GM18517 (cell line): ENCODE data around the gene KANTR.
"Not testable (repeated sequence)": the region's sequence is repeated elsewhere in the genome, so short reads cannot be mapped to it uniquely, and the experiment has no call there.

ENCODE experiments used
- ATAC-seq: cut with Tn5 transposase; IDR thresholded peaks from one replicate; pipeline ENCODE4 v1.9.1; 2021; ENCODE audit warnings: mild to moderate bottlenecking, moderate library complexity; ENCODE audit not compliant: unreplicated experiment

KANTR gene

DNA sequence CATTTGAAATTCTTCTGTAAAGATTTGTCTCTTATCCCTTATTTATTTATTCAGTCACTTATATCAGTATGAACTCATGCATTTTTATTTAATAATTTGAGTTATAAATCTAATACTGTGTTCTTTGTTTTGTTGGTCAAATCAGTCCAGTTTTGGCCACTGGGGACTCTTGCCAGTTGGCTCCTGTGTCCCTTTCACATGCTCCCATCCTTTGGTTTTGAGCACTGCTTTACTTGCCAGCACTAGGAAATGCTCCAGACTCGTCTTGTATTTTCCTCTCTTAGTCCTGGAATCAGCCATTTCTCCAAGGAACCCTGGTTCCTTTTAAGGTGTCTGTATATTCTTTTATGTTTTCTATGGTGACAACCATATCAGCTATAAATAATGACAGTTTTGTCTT lies 28.1 kb downstream of the KANTR start:
- ATAC-seq, result no peak

DNA sequence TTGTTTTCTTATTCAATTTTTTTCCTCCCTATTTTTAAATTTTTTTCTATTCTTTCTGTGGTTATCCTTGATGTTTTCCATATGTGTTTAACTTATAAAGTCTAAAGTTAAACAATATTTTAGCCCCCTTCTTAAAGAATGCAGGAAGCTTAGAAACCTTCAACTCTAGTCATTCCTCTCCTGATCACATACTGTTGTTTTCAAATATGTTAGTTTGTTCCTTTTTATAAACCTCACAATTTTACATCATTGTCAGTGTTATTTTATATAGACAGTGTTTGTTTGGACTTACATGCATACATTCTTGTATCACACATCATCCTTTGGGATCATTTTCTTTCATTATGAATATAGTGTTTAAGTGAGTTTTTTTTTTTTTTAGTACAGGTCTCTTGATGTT lies 31.6 kb downstream of the KANTR start:
- ATAC-seq, result no peak

DNA sequence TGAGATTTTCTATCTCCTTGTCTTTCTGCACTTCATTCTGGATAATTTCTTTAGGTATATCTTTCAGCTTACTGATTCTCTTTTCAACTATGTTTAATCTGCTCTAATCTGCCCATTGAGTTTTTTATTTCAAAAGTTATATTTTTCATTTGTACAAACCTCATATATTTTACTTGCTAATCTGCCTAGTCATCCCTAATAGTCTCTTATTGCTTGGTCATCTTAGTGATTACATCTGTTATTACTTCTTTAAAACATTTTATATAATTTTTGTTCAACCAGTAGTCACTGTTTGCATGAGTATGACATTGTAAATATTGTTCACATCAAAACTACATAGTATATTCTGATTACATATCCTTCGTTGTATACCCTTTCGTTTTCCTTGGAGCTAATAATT lies 32.4 kb downstream of the KANTR start:
- no peak for ATAC-seq

DNA sequence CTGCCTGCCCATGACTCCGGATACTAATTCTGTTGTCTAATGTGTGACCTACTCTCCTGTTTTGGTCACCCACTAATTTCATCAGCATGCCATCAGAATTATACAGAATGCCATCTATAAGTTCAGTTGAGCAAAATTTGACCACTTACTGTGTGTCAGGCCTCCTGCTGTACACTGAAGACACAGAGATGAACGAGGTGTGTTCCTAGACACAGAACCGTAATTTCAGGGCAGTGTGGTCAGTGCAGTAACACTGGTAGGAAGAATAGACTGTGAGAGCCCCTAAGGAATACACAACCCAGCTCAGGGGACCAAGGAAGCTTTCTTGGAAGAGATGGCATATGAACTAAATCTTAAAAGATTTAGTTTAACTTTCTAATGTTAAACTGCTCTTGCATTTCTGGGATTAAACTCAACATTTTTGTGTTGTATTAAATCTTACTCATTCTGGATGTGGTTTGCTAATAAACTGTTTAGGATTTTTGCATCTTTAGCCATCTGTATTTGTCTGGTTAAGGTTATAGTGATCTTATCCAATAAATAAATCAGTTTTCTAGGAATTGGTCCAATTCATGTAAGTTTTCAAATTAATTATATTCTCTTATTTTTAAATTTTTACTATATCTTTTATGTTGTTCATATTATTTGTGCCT lies 34.3 kb downstream of the KANTR start:
- ATAC-seq, result no peak

DNA sequence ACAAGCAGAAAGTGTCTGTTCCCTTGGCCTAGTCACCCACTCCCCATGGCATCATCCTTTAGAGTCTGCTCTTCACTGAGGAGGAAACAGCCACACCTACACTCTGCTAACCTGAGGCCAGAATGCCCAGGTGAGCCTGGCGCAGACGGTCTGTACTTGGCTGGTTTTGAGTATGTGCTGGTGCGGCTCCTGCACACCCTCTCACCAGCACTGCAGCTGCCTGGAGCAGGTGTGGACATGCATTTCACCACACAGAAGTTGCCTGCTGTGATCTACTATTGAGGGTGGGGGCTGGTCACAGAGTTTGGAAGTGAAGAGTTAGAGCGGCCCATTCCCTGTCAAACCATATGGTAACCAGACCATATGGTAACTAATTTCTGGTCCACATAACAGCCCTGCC lies 39.5 kb downstream of the KANTR start:
- ATAC-seq, result no peak

DNA sequence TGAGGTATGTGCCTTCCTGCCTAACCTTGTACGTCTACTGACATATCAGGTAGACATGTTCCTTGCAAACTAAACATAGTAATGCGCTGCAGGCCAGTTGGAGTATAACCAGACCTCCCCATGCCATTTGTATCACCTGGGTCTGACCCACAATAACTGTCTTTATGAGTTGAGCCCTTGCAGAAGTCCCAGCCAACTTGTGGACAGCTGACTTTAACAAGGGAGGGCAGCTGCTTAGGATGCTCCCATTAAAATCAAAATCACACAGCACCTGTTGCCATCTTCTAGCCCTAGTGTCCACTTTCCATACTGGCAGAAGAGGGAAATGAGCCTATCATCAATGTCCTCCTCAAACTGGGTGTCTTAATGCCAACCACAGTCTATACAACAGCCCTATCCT lies 41.6 kb downstream of the KANTR start:
- no peak for ATAC-seq

DNA sequence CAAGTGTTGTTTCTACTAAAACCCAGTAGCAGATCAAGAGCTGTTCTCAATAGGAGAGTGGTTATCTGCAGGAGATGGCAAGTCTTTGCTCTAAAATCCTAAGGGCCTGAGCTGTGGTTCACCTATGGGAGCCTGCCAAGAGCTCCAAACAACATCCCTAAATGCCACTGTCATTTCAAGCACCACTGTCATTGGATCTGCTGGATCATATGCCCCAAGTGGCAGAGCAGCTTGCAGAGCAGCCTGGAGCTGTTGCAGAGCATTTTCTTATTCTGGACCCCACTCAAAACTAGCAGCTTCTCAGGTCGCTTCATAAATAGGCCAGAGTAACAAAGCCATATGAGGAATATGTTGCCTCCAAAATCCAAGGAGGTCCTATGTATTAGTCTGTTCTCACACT lies 59.6 kb downstream of the KANTR start:
- no peak for ATAC-seq

DNA sequence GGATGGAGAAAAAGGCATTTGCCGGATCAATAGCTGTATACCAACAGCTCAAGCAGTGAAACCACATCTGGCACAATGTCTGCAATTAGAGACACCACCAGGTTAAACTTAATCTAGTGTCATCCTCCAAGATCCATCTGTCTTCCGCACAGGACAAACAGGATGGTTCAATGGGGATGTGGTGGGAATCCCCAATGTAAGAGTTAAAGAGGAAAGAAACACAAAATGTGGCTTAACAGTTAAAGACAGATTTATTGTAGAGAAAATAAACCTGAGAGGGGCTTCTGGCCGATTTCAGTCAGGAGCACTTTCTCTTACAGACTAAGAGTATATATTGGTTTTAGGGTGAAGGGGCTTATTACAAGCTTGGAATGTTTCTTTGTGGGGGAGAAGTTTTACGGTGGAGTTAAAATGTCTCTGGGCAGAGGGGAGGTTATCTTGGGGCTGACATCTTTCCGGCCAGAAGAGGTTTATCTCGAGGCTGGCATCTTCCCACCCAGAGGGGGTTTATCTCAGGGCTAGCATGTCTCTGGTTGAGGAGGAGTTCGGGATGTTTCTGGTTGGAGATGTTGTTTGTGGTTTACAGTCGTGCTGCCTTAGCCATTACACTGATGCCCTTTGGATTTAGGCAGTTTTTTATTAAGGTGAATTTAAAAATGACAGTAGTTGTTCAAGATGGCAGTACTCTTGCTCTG lies 61.7 kb downstream of the KANTR start:
- ATAC-seq, result no peak

DNA sequence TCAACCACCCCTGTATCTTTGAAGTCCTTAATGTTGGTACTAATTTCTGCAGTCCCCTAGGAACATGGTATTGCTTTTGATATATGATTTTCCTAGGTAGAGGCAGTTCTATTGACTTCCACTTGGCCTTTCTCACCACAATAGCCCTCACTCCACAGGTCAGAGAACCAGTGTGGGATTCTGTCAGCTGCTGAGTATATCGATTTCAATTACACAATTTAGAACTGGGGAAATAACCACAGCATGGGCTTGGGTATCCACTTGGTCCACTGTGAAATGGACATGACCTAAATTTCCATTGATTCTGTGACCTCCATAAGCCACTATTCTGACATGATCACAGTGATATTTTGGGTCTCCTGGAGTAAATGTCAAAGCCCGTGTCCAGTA lies 62.3 kb downstream of the KANTR start:
- ATAC-seq, result no peak

DNA sequence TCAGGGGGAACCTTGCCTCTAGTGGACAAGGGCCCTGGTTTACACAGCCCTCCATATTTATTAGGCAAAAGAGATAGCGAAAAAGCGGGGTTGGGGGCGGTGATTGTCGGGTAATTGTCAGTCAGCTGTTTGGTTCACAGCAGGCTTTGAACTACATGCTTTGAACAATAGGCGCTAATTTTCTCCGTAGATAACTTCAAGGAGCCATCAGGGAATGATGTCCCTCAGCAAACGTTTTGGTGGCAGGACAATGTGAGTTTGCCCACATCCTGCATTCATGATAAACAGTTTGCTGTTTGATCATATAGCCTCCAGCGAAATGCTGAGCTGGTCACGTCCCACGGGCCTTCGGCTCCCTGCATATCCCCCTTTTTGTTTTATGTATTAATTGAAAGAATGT lies 65.2 kb downstream of the KANTR start:
- ATAC-seq, result no peak

DNA sequence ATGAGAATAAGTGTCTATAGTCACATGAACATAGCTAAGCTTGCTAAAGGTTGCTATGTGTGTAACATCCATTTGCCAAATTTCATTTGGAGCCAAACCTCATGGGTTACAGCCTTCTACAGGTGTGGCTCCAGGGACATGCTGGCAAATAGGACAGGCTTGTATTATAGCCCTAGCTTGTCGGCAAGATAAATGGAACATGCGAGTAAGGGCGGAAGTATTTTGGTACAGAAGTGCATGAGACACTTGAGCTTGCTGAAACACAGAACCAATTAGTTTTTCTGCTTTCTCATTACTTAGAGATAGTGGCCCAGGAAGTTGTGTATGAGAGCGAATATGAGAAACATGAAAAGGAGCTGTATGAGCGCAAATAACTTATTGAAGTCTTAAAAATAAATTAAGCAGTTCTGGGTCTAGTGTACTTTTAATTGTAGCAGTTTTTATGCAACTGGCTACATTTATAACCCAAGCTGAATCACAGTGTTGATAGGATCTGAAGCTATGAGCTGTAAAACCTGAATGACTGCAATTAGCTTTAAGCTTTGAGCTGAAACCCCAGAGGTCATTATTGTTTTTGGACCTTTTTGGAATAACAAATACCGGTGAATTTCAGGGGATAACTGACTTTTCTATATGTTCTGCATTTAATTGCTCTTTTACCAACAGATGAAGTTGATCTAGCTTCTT lies 66.5 kb downstream of the KANTR start:
- ATAC-seq, result no peak

DNA sequence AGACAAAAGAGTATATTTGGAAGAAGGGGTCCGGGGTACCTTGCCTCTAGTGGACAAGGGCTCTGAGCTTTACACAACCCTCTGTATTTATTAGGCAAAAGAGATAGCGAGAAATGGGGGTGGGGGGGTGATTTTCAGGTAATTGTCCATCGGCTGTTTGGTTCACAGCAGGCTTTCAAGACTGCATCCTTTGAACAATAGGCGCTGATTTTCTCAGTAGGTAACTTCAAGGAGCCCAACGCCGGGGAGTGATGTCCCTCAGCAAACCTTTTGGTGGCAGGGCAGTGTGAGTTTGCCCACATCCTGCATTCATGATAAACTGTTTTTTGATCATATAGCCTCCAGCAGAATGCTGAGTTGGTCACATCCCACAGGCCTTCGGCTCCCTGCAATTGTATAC lies 69.5 kb downstream of the KANTR start:
- ATAC-seq, result no peak

DNA sequence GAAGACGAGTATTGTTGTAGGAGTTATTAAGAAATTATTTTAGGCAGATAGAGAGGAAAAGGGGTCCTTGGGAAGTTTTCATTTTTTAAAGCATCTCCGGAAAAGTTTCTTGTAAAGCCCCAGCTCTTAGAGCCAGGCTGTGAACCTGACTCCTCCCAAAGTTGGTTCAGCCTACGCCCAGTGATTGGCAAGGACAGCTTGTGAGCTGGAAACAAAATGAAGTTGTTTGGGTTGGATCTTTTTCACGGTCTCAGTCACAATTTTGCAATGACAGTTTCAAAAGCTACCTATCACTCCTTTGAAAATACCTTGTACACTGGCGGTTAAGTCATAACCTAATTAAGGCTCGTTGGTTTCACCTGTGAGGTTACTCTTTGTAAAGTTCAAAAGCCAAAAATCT lies 70.6 kb downstream of the KANTR start:
- not testable (repeated sequence) for ATAC-seq

DNA sequence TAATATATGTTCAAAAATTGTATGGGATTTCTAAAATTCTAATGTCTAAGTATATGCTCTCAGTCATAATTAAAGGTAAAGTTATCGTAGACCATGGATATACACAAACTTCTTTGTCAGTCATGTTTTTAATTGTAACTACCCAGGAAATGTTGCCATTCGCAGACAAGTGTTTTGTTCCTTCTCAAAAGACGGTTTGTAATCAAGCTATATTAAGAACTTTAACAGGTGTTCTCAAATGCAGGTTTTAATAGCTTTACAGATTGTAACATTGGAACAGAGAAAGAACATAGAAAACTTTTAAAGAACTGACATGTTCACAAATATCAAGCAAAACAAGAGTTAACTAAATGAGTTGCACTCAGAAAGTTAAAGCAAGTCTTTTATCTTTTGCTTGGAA lies 72.2 kb downstream of the KANTR start:
- no peak for ATAC-seq

DNA sequence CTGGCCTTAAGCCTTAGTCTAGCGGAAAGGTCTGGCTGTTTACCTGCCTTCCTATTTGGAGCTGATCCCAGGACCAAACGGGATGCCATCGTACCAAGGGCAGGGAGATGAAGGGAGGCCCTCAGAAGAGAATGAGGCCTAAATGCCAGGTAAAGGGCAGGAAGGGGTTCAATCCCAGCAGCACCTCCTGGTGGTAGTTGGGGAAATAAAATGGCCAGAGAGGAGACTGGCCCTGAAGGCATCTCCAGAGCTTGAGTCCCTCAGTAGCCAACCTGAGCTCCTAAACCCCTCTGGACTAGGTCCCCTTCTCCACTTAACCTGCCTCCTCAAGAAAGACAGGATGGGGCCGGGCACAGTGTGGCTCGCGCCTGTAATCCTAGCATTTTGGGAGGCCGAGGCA lies 77.4 kb downstream of the KANTR start:
- ATAC-seq, result no peak
